D721Med (cell line): Measurements from ENCODE around the gene VAC14.

Source experiments
- DNase-seq: peaks from one replicate; pipeline ENCODE4 v3.0.0; 2011; ENCODE audit warnings: low spot score; ENCODE audit not compliant: insufficient read length
- FAIRE-seq: peaks from 2 replicates; lab custom pipeline; 2011; peaks lifted over from hg19 to GRCh38; lab: Jason Lieb, UNC
- TF ChIP-seq, protein P1 (sequence below): IDR thresholded peaks from 2 replicates; pipeline ENCODE4 v1.5.1; 2012; ENCODE audit warnings: mild to moderate bottlenecking, control low read depth; ENCODE audit not compliant: insufficient read depth; ENCODE audit errors: missing control alignments

Gene VAC14

DNA sequence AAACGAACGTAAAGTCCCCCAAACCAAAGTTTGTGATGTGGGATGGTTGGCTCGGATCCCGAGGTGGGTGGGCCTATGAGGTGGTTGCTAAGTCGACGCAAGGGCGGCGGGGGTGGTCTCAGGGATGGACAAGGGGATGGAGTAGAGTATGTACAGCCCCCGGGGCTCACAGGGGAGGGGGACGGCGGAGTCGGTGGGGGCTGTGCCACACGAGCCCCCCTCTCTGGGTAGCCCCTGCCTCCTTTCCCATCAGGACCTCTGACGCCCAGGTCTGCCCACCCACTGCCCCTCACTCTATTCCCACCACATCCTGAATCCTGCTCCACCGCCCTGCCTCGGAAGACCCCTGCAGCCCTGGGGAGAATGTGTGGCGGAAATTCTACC, 139.4 kb downstream of the VAC14 start:
- TF ChIP-seq, protein P1, sequence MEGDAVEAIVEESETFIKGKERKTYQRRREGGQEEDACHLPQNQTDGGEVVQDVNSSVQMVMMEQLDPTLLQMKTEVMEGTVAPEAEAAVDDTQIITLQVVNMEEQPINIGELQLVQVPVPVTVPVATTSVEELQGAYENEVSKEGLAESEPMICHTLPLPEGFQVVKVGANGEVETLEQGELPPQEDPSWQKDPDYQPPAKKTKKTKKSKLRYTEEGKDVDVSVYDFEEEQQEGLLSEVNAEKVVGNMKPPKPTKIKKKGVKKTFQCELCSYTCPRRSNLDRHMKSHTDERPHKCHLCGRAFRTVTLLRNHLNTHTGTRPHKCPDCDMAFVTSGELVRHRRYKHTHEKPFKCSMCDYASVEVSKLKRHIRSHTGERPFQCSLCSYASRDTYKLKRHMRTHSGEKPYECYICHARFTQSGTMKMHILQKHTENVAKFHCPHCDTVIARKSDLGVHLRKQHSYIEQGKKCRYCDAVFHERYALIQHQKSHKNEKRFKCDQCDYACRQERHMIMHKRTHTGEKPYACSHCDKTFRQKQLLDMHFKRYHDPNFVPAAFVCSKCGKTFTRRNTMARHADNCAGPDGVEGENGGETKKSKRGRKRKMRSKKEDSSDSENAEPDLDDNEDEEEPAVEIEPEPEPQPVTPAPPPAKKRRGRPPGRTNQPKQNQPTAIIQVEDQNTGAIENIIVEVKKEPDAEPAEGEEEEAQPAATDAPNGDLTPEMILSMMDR = no peak
- FAIRE-seq (no peak), DNase-seq (no peak)

DNA sequence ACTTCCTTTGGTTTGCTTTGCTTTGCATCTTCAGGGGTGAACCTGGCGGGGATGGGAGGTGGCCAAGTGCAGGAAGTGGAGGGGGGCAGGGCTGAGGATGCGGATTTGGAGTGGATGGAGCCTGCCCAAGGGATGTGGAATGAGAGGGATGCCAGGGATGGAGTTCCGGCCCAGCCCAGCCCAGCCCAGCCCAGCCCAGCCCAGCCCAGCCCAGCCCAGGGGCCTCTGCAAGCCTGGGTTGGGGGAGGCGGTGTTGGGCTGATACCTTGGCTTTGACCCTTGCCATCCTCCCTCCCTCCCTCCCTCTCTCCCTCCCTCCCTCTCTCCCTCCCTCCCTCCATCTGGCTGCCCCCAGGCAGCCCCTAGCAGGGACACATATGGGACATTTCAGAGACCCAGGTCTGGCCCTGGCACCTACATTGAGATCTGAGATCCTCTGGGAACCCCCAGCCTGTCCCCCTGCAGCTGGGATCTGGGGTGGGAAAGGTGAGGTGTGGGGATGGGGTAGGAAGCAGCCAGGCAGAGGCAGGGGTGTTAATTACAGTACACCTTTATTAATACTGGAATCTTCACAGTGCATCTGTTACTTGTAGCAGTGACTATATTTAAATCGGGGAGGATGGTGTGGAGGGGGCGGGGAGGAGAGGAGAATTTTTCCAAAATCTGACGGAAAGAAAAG, 140.1 kb downstream of the VAC14 start:
- no peak for FAIRE-seq
- TF ChIP-seq, protein P1 = no peak
- no peak for DNase-seq

DNA sequence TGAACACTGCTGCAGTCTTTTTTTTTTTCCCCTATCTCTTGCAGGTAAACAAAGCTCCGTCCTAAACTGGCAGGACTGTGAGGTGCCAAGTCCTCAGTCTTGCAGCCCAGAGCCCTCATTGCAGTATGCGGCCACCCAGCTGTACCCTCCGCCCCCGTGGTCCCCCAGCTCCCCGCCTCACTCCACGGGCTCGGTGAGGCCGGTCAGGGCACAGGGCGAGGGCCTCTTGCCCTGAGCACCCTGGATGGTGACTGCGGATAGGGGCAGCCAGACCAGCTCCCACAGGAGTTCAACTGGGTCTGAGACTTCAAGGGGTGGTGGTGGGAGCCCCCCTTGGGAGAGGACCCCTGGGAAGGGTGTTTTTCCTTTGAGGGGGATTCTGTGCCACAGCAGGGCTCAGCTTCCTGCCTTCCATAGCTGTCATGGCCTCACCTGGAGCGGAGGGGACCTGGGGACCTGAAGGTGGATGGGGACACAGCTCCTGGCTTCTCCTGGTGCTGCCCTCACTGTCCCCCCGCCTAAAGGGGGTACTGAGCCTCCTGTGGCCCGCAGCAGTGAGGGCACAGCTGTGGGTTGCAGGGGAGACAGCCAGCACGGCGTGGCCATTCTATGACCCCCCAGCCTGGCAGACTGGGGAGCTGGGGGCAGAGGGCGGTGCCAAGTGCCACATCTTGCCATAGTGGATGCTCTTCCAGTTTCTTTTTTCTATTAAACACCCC, 140.8 kb downstream of the VAC14 start:
- no peak for DNase-seq
- TF ChIP-seq, protein P1 = no peak
- FAIRE-seq = no peak

DNA sequence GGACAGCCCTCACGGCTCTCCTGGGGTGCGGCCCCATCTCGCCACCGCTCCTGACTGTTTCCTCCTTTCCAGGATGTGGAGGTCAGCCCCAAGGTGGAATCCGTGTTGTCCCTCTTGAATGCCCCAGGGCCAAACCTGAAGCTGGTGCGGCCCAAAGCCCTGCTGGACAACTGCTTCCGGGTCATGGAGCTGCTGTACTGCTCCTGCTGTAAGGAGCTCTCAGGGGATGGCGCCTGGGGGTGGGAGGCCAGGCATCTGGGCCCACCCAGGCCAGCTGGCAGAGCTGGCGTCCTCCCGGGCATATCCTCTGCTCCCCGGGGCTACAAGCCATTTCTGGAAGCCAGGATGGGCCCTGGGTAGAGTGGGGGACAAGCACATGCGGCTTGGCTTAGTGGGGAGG, 141.4 kb downstream of the VAC14 start:
- no peak for FAIRE-seq
- TF ChIP-seq, protein P1 = no peak
- no peak for DNase-seq

DNA sequence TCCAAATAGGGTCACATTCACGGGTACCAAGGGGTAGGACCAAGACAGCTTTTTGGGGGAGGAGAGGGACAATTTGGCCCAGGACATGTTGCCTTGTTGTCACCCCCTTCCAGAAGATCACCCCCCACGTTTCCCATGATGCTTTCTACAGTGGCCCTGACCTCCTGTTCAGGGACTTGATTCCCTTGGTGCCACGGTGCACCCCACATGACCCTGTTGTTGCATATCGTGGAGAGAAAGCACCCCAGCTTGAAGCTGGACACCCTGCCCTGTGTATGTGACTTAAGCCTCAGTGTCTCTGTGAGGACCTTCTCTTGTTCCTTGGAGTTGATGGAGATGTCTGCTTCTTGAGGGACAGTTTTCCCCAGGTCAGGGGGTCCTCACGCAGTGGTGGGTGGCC, 142.0 kb downstream of the VAC14 start:
- no peak for FAIRE-seq
- TF ChIP-seq, protein P1 = no peak

DNA sequence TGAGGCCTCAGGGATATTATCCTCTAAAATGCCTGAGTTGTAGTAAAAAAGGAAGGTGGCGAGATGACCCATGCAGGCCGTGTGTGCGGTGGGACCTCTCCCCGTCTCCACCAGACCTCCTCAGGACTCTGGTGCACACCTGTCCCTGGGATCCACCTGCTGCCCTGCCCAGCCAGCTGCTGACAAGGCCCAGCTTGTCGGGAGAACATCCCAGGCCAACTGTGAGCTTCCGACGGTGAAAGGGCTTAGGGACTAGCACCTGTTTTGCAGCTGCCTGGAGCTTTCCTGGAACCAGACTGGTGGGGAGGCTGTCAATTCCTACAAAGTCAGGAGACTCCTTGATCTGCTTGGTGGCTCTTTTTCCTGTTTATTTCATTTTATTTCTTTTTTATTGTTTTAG, 143.0 kb downstream of the VAC14 start:
- TF ChIP-seq, protein P1 = no peak
- FAIRE-seq (no peak), DNase-seq (no peak)

More for the DNA sequence above, 142.0 kb downstream of the VAC14 start:
- DNase-seq = no peak
